Activated T-helper 1 cell treated with anti-CD3 and anti-CD28 coated beads, Interleukin-2, amount 50 U/mL, for 16 hours (primary cell): ENCODE data around the gene TM9SF3.

Source experiments
- DNase-seq, 2 donors: peaks; one replicate each; pipeline ENCODE4 v3.0.0-alpha.2; 2020; ENCODE audit warnings: low read depth in 1 of 2, low spot score in 1 of 2

TM9SF3 gene

DNA sequence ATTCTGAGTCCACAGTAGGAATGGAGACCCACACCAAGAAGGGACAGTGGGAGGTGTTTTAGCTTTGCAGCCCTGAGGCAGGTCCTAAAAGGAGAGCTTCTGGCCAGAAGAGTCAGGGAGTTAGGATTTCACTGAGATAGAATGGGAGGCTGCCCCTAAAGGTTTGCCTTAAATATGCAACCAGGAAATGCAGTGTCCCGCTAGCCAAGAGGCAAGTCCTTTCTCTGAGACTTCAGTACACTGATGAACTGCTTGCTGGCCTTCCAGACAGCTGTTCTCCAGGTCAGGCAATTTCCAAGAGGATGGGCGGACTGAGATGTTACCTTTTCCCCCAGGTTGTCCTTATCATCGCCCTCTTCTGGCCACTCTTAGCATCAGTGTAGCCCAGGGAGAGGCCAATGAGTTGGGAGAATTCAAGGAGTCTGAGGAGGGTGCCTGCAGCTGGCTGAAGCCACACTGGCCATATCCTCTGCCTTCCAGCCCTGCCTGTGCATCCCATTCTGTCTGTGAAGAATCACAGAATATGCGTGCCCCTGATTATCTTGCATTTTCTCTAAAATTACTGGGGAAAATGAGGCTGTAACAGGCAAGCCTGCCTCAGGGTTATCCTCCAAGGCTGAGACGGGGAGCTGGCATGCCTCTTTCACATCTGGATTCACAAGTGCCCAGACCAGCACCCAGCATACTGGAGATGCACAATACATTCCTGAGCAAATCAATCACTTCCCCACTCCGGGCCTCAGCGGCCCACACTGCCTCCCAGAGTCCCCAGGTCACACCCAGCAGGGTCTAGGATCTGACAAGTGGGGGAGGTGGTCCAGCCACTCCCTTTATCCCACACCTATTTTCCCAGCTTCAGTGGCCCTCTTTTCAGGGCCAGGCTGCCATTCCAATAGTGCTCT is 75.5 kb downstream of the TM9SF3 start:
- DNase-seq, result no peak

DNA sequence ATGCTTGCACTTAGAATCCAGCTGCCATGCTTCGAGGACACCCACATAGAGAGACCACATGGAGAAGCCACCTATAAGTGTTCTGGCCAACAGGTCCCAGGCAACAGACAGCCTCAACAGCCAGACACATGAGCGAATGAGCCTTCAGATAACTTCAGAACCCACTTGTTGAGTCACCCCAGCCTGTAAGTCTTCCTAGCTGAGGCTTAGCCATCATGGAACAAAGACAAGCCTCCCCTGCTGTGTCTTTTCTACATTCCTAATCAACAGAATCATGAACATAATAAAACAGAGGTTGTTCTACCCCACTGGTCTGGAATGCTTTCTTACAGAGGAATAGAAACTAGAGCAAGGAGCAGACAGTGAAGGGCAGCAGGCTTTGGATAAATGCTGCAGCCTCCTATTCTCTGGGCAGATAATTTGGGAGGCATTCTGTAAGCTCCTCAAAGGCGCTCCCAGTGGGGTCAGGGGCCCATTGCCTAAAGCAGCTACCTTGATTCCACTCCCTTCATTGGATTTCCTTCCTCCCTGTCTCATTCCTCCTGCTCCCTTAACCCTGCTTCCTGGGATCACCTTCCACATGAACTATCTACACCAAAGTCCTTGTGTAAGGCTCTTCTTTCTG is 77.7 kb downstream of the TM9SF3 start:
- no peak for DNase-seq

DNA sequence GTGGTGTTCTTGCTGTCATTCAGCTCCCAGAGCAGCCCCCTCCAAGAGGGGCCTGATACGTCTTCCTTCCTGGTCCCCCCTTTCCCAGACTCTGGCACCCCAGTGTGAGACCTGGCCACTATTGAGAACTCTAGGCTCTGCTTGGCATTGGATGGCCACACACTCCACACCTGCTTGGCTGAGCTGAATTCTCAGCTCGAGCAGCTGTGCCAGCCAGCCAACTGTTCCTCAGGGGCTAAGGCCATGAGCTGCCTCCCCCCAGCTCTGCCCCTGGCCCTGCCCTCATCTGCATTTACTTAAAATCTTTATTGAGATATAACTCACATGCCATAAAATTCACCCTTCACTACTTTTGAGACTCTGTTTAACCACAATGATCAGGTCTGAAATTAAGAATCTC is 79.8 kb downstream of the TM9SF3 start:
- DNase-seq, result no peak

DNA sequence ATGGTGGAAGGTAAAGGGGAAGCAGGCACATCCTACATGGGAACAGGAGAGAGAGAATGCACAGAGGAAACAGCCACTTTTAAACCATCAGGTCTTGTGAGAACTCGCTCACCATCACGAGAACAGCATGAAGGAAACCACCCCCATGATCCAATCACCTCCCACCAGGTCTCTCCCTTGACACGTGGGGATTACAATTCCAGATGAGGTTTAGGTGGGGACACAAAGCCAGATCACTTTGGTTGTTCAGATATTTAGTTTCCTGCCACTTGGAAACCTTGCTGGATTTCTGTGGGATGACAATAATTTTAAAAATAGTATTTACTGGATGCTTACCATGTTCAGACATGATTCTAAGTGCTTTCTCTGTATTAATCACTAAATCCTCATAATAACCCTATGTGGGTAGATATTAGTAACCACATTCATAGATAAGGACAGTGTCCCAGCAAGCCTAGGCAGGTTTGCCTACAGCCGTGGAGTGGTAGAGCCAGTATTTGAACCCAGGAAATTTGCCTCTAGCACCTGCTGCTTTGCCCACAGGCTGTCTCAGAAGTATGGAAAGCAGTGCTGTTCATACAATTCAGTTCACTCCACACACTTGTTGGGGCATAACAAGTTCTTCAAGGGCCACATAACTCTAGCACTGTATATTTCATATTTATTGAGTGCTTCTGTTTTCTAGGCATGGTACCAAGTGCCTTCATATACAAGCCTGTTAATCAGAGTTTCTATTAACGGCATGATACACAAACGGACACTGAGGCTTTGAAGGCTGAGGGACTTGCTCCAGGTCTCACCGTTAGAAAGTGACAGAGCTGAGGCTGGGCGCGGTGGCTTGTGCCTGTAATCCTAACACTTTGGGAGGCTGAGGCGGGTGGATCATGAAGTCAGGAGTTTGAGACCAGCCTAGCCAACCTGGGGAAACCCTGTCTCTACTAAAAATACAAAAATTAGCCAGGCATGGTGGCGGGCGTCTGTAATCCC is 81.4 kb downstream of the TM9SF3 start:
- no peak for DNase-seq

DNA sequence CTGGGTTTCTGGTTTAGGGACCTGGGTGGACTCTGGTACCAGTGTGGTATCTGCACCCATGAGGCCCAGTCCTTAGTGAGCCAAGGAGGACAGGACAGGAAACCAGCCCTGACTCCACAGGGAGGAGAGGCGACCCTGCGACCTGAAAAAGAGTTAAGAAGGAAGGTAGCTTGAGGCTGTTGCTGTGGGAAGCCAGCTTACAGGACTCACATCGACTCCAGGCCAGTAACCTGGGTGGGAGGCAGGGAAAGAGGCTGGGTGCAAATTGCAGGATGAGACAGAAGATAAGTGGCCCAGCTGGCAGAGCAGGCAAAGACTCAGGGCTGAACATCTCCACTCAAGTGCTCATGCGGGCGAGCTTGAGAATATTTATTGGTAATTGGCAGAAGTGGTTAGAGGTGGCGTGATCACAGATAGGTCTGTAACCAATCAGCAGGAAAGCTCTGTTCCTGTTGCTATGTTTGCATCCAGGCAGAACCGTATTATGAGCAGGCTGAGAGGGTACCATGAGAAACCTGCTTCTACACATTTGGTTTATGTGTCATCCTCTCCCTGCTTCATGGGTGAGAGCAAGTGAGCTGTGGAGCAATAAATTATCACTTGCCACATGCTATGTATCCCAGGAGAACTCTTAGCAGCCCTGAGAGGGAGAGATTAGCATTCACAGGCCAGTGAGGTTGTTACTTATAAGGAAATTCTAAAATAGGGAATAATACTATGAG is 84.1 kb downstream of the TM9SF3 start:
- DNase-seq, result no peak

DNA sequence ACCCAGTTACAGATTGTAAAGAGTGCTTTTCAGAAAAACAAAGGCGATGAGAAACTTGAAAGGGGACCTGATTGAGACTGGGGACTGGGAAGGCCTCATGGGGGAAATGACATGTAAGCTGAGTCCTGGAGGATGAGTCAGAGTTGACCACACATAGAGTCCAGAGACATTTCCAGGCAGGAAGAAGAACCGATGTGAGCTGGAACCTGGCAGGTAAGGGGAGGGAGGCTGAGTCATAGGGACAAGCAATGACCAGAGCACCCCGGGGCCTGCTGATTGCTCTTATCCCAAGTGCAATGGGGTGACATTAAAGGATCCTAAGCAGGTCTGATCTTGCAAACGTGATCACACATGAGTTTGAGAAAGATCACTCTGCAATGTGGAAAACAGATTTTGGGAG is 84.8 kb downstream of the TM9SF3 start:
- no peak for DNase-seq

DNA sequence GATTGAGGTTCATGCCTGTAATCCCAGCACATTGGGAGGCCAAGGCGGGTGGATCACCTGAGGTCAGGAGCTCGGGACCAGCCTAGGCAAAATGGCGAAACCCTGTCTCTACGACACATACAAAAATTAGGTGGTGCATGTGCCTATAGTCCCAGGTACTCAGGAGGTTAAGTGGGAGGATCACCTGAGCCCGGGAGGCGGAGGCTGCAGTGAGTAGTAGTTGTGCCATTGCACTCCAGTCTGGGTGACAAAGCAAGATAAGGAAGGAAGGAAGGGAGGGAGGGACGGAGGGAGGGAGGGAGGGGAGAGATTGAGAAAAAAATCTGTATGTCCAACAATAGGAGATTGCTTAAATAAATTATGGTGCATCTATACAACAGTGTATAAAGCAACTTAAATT is 86.3 kb downstream of the TM9SF3 start:
- DNase-seq, result no peak

DNA sequence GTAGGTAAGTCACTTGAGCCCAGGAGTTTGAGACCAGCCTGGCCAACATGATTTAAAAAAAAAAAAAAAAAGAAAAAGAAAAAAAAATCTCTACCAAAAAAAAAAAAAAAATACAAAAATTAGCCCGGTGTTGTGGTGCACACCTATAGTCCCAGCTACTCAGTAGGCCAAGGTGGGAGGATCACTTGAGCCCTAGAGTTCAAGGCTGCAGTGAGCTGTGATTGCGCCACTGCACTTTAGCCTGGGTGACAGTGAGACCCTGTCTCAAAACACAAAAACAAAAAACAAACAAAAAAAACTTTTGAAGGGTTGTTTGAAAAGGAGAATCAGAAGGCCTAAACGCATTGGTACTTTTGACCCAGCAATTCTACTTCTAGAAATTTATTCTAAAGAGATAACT is 86.8 kb downstream of the TM9SF3 start:
- no peak for DNase-seq

DNA sequence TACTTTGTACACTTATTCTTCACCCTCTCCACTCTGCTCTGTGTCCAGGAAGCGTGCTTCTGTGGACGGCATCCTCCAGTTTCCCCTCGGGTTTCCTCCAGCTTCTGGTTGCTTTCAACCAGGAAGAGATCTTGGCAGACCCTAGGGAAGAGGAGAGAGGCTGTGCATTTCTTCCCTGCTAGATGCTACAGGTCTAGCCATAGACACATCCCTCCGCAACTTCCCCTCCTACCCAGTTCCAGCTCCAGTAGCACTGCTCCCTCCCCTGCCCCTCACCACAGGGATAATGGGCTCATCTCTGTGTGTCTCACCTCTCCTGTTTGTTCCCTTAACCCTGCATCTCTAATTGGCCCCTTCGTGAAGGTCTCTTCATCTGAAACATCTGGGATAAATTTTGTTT is 89.4 kb downstream of the TM9SF3 start:
- no peak for DNase-seq

DNA sequence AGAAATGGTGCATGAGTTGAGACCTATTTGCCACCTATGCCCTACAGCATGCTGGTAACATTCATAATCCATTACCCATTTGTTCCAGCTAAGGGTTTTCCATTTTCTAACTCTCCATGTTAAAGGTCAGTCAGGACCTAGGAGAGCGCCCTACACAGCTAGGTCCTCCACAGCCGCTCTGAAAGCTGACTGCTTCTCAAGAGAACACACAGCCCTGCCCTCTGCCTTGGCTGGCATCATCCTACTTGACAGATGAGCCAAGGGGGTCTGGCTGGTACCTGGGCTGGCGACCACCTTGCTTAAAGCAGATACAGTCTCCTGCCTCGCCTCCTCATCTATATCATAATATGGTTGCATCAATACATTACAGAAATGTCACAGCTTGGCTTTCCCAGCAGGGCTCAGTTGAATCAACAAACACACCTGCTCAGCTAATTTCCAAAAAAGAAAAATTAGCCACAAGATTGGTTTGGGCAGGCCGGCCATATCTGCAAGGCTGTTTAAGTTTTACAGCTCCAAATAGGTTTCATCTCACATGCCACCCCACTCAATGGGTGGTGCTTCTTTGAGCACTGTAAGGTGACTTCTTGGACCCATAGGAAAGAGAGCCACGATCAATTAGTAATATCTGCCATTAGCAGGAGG is 90.4 kb downstream of the TM9SF3 start:
- DNase-seq, result no peak

DNA sequence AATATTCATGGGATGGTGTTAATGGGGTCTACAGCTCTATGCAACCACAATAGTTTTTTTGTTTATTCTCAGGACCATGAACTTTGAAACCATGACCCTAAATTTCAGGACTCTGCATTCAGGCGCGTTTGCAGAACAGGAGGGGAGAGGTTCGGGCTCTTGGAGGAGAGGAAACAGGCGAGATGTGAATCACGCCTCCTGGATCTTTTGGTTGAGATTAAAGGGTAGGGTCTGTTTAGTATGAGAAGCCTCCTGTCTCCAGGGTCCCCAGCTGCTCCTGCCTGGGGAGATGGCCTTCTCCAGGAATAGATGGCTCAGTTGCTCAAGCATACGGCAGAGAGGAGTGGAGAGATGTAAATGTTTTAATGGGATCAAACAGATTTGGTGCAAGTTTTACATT is 91.3 kb downstream of the TM9SF3 start:
- DNase-seq, result no peak

DNA sequence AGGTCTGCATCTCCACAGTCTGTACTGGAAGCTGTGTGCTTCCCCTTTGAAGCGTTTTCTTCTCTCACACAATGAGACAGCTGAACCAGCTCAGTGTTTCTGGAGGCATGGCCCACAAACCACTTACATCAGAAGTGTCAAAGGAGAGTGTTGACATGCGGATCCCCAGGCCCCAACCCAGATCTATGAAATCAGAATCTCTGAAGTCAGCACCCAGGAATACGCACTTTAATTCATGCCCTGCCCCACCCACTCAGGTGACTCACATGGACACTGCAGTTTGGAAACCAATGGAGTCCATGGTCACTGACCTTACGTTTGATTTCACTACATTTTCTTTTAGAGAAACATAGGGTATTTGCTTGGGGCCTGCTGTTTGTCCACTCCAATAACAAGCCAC is 92.1 kb downstream of the TM9SF3 start:
- DNase-seq, result no peak

DNA sequence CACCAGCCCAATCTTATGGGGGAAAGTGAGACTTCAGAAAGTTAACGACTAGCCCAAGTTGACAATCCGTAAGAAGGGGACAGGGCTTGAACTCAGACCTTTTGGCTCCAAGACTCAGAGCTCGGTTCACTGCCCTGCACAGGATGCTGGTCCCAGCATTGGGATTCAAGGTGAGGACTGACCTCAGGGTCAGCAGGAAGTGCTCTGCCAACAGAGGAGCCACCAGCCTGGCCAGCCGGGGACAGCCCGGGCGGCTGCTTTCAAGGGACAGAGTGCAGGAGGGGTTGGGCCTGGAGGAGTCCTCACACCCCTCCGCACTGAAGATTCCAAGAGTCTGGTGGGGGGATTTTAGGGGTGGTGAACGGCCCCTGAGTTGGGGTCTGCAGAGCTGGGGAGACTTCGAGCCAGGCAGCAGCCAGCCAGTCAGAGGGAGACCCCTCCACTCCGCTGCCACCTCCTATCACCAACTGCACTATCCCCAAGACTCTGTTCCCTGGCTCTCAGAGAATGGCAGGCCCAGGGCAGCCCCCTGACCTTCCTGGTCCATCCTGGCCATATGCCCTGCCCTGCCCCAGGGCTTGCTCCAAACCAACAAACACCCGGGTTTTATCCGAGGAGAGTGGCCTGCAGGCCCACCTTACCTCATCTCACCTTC is 92.8 kb downstream of the TM9SF3 start:
- no peak for DNase-seq

DNA sequence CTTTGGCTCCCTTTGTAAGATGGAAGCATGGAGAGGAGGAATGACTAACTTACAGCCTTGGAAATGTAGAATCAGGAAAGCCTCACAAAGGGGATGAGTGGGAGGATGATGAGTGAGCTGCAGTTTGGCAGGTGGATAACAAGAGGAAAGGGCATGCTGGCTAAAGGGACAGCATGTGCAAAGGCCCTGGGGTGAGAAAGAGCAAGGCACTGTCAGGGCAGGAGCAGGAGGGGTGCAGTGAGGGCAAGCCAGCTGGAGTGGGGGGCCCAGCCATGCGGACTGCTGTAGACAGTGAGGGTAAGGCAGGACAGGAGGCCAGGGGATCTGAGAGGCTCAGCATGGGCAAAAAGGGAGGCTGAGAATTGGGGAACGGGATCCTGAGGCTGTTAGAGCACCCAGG is 93.6 kb downstream of the TM9SF3 start:
- DNase-seq, result no peak

DNA sequence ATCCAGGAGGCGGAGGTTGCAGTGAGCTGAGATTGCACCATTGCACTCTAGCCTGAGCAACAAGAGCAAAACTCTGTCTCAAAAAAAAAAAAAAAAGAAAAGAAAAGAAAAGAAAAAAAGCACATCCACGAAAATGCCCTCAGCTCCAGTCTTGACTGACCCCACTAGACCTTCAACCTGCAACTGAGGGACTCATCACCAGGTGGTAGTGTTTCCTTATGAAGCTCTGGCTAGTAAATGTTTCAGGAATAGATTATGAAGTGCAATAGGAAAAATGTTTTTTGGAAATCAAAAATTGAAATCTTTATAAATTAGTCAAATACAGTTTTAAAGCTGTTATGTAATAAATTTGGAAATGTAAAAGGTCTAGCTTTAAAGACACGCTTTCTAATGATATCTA is 95.5 kb downstream of the TM9SF3 start:
- no peak for DNase-seq

DNA sequence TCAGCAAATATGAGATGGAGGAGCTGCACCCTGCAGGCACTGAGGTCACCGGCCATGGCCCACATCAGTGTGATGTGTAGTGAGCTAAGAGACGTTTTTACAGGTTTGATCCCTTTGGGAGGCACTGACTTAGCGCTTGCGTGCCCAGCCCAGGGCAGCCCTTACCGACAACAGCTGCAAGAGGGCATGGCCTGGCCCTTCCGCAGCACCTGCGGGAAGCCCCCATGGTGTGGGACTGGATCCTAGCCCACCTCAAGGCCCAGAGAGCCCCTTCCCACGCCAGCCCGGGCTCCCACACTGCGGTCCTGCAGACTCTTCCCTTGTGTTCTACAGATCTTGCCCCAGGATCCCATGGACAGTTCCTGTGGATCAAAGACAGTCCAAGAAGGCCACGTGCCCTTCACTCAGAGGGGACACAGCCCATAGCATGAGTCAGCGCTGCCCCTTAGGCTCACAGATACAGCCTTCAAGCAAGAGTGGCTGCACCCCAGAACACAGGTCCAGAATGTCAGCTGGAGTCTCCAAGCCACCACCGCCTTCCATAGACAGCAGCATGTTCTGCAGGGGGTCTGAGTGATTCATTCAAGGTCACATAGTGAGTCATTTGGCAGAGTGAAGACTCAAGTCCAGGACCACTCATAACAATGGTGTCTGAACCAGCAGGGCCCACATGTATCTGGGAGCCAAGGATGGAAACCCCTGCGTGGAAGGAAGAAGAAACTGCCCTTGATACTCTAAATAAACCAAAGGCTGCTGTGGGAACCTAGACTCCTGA is 98.5 kb downstream of the TM9SF3 start:
- DNase-seq, result no peak

DNA sequence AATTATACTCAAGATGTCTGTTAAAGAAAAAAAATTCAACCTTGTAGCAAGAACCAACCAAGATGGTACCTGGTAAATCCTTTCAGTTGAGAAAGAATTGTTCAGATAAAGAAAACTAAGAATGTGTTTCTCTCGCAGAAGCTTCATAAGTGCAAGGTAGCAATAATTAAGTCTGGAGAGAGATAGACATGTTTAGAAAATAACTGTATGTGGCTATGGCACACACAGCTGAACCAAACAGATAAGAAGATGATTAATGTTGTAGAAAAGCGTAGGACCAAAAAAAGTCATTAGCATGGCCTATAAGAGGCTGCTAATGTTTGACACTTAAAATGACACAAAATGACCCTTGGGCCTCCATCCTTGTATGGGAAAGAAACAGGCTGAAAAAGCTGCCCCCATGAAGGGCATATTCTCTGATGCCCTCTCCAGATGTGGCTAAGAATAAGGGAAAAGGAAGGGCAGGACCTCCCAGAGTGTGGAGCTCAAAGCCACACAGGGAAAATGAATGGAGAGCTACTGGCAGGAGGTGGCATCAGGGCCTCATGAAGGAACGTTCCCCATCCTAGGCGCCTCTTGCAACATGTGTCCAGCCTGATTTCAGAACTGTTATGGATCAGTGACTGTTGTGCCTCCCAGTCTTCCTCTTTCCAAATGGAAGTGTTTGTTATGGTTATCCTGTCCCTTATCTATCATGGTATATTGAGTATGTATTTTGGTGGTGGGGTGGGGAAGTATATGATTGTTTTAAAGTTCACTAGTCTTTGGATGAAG is 103.8 kb downstream of the TM9SF3 start:
- DNase-seq, result no peak

DNA sequence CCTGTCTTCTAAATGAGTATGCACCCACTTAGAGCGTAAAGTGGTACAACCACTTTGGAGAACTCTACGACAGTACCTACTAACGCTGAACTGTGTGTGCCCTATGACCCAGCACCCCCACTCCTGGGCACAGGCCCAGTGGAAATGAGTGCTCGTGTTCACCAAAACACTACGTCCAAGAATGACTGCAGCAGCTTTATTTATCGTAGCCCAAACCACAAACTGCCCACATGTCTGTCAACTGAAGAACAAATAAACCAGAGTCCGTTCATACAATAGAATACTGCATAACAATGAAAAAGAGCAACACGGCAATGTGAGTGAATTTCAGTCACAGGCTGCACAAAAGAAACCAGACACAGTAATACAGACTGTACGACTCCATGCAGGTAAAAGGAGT is 108.5 kb downstream of the TM9SF3 start:
- no peak for DNase-seq
